NAMALWA (cell line): ENCODE measurements around the gene SORCS2.

Experiments used
- DNase-seq: peaks from one replicate; pipeline ENCODE4 v3.0.0-alpha.2; 2015; ENCODE audit warnings: low spot score

The SORCS2 gene

DNA sequence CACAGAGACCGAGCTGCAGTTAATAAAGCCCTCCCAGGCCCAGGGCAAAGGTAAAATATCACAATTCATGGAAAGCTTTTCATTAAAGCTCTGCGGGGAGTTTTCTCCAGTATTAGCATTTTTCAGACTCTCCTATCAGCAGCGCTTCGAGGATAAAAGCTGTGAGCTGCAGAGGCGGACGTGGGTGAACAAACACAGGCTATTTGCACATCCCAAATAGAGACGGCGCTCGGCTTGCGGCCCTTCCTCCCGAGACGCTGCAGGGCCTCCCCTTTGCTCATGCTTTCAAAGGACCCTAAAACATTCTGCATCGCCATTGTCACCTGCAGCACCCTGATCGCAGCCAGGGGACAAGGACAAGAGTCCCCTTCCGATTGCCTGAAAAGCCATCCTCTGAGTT lies 97.3 kb downstream of the SORCS2 start:
- no peak for DNase-seq

DNA sequence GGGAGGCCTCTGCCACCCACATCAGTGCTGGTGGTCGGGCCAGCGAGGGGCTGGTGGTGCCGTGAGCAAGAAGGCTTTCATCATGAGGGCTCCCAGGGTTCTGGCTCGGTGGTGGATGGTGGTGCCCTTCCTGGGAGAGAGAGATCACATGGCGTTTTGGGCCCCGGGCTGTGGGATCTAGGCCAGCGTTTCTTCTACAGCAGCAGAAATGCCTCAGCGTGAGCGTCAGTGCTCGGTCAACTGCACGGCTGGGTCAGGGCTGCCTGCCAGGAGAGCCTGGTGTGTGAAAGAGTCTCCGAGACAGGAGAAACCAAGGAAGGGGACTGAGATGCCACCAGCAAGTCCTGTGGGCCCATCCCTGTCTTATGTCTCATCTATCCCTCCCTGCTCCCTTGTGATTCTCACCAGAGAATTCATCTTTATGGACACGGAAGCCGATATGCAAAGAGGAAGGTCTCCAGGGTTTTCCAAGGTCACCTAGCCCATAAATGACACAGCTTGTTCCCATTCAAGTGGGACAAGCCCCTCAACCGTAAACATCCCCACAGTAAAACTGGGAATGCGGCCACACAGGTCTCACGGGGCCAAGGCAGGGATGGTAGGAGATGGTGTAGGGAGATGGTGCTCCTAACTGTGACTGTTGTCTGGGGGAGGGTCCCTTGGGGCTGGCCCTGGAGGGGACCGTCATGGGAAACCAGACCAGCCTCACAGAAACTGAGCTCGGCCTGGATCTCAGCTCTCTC lies 99.2 kb downstream of the SORCS2 start:
- no peak for DNase-seq

DNA sequence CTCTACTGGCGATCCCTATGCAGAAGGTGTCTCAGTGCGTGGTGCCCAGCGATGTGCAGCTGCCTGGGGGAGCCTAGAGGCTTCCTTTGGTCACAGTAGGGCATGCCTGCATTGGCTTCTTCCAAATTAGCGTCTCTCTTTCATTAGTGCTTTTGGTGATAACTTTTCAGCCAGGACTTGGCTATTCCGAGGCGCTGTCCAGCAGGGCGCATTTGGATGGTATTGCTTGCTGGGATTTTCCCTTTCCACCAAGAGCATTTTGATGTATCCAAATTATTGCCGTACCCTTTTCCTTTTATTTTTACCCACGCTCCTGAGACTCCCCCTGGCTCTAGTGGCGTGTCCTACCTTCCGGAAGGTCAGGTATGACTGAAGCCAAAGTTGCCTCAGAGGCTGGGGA lies 101.4 kb downstream of the SORCS2 start:
- no peak for DNase-seq

DNA sequence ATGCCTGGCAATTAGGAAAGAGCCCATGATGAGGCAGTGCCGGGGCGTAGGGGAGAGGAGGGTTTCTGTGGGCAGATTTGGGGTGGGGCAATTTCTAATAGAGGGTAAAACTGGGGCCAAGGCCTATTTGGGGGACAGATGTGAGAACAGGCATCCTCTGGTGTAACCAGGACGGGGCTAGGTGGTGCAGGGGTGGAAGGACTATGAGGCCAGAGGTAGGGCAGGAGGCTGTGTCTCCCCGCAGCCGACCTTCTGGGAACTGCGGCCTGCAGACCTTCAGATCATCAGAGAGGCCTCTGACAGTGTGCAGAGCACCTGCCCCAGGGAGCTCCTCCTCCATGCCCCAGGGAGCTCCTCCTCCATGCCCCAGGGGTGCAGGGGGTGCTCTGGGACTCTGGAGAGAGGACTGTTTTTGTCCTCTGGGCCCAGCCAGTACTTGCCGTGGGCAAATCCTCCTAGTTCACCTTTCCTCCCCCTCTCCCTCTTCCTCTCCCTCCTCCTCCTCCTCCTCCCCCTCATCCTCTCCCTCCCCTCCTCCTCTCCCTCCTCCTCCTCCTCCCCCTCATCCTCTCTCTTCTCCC lies 101.9 kb downstream of the SORCS2 start:
- DNase-seq, result peak; percentile 38

DNA sequence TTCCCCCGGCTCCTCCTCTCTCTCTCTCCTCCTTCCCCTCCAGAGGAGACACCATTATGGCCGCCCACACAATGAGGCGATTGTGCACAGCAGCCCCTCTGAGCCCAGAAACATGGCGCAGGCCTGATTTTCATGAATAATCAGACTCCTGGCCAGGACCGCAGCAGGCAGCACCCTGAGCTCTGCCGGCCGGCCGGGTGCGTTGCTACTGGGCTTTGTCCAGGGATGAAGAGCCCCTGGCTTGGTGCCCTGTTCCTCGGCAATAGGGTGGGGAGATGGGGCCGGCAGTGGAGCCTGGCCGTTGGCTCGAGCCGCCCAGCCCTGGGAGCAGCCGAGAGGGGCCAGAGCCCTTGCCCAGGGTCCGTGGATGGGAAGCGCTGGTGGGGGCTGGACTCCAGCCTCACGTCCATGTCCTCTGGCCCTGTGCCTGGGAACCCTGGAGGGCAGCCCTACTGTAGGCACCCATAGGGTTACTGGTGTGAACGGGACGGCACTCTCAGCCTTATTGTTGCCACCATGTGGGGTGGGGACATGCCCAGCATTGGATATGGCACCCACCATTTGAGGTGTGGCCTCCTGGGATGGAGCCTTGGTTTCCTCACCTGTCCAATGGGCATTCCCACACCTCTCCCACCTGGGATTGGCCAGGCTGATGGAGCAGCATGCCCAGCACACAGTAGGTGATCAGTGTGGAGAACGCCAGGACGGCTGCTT lies 103.0 kb downstream of the SORCS2 start:
- no peak for DNase-seq

DNA sequence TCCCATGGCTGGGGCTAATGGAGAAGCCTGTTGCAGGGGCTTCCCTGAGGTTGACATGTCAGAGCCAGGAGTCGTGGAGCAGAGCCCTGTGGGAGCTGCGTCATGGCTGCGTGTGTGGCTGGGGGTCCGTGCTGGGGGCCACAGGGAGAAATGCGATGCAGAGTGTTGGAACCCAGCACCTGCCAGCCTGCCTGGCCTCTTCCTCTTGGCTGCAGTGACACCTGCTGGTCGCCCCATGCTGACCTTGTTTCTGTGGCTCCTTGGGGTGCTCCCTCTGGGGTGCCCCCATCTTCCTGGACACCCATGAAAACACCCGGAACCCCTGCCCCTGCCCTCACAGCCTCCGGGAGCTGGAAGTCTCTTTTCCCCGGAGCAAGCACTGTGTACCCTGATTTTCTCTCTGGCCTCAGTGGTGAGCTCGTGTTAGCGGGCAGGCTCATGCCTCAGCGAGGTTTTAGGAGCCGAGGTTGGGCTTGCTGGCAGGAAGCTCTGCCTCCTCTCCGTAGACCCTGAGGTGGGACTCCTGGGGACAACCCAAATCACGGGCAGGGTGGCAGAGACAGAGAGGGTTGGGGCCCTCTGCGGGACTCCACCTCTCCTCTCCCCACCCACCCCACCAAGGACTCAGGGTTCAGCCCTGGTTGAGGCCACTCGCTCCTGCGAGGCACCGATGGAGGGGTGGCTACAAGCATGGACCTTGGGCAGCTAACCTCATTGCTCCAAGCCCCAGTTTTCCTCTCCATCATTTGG lies 103.7 kb downstream of the SORCS2 start:
- peak; percentile 31 for DNase-seq

DNA sequence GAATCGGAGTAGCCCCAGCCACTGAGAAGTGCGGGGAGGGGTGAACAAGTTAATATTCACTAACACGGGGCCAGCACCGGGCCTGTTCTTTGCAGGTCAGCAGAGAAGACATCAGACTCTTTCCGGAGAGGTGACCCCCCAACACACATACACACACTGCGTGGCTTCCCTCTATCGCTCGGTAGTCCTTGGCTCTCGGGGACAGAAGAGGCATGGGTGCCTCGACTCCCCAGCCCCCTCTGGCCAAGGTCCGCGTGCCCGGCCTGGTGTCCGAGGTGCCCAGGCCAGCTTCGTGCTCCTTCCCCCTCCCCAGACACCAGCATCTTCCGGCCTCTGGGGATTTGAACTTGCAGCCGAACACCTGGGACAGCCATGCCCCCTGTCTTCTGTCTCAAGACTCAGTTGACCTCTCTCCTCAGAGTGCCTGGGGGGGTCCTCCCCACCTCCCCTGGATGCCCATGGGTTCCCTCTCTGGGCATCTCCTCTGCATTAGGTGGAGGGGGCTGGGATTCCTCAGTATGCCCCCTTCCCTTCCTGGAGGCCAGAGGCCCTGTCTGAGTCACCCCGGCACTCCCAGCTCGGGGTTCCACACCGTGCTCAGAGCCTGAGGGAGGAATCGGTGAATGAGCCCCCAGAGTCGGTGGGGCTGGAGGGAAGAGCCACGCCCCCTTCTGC lies 104.5 kb downstream of the SORCS2 start:
- DNase-seq, result no peak

DNA sequence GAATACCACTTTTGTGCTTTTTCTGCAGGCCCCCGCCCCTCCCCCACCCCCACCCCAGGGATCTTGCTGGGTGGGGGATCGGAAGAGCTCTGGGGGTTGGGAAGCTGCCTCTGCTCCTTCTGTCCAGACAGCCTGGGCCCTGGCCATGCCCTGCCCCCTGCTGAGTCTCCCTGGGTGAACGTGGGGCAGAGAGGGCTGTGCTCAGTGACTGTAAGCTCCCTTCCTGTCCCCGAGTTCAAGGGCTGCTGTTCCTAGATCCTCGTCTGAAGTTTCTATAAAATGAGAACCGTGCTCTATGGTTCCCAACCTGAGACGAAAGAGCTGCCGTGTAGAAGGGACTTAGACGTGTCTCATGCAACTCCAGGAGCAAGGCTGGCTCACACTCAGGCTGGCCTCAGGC lies 105.0 kb downstream of the SORCS2 start:
- no peak for DNase-seq

DNA sequence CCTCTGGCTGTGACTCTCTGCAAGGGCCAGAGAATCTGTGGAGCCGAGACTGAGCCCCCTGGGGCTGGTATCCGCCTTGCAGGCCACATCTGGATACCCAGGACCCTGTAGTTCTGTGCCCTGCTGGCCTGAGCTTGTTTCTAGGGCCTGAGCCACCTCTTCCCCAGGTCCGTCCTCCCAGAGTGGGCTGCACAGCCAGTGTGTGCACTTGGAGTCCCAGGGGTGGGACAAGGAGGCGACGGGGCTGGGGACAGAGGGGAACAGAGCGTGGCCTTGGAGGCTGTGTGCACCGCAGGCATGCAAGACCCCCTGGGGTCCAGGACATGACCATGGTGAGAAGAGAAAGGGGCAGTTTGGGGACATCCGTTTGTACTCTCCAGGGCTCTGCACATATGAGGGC lies 105.5 kb downstream of the SORCS2 start:
- DNase-seq, result no peak

DNA sequence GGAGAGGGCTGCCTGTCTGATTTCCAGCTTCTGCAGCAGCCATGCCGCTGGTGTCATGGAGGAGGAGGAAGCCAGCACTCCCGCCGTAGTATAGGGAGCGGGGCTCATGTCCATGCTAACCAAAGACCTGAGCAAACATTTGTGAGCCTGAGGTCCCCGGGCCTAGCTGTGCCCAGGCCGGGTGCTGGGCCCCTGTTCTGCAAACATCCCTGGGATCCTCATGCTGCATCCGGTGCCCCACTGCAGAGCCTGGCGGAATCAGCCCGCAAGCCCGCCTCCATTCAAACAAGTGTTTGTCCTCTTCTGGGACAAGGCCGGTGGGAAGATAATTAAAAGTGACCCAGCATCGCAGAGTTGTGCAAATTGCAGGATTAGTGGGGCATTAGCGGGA lies 106.3 kb downstream of the SORCS2 start:
- DNase-seq, result no peak

DNA sequence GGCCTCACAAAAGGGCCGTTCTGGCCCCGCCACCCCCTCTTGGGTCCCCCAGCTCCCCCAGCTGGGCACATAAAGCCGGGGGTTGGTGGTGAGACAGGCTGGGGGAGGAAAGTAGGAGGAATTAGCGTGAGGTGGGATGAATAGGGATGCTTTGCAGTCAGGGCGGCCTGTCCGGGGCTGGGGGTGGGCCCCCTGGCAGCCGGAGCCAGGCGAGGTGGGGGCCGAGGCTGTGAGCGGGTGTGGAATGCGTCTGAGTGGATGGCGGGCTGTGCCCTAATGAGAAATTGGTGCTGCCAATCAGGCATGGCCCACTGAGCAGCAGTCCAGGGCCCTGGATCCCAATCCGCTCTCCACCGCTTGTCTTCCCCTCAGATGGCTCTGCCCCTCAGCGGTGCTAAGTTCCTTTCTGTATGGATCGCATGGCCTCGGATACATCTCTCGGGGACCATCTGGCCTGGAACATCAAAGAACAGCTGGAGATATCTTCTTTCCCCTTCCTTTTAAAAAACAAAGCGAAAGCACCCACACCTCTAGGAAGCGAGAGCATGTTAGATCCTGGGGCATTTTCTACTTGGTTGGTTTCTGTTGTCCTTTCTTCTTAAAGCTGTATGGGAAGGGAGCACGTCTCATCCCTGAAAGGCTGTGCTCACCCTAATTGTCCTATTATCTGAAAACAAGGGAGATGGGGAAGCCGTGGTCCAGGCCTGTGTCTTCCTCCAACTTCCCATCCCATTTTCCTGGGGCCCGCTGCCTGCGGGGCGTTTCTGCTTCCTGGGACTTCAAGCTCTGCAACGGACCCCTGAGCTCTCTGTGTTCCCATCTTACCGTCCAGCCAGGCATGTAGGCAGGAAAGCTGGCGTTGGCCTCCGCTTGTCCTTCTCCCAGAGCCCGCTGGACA lies 106.9 kb downstream of the SORCS2 start:
- DNase-seq, result no peak

DNA sequence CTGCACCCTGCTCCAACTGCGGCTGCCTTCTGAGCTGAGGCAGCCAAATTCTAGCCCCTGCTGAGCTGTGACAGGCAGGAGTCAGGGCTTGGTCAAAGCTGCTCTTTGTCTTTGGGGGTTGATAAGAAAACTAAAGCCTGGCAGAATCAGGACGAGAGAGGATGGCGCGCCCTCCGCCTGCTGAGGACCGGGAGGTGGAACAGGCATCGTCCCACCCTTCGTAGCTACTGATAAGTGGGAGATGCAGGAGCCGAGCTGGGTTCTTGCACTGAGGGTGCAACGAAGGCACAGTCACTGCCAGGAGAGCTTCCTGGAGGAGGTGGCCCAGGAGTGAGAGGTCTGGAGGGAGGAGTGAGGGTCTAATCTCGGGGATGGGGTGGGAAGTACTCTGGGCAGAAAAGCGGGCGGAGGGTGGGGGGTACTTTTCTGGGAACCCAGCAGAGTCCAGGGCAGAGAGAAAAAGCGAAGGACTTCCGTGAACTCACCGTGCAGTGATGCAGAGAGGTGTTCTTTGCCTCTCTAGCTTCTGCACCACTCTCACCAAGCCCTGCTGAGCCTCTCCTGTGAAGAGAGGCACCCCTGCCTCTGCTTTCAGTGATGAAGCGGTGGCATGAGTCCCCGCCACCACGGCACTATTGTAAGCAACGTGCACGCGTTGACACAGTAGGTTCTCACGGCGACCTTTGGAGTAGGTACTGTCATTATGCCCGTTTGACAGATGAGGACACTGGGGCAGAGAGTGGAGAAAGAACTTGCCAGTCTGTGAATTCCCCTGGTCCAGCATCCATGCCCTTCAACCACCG lies 107.8 kb downstream of the SORCS2 start:
- no peak for DNase-seq

DNA sequence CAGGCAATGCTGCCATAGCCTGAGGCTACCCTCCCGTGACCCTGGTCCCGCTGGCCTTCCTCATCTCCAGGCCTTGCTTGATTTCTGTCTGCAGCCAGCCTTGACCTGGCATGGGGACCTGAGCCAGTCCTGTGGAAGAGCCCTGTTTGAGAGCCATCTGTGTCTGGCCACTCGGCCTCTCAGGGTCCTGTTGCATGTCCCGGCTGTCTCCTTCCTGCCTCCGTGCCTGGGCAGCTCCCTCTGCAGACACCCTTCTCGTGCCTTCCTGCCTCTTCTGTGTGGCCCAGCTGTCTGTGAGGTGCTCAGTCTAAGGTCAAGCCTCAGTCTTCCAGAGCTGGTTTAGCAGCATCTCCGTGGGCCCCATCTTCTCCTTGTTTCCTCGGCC lies 108.4 kb downstream of the SORCS2 start:
- DNase-seq, result no peak

DNA sequence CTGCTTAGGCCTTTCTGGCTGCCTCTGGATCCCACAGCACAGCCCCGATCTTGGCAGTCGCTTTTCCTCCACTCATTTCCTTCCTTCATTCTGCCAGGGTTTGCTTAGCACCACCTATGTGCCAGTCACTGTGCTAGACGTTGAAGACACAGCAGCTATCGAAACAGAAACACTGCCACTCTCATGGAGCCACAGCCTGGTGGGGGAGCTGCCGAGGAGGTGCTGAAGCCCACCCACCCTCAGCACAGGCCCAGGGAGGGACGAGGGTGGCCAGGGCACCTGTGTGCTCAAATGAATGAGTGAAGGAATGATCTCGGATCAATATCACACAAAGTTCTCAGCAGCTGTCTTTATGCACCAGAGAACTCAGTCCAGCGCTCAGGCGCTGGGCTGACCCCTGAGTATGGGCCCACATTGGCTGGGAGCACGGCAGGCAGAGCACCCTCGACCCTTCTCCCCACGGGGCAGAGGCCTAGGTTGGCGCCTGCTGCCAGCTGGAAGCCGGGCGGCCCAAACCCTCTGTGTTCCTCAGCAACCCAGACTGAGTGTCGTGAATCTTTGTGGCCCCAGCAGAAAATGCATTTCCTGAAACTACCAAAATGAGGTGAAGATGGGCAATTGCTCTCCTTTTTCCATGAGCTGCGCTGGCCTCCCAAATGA lies 108.9 kb downstream of the SORCS2 start:
- no peak for DNase-seq

DNA sequence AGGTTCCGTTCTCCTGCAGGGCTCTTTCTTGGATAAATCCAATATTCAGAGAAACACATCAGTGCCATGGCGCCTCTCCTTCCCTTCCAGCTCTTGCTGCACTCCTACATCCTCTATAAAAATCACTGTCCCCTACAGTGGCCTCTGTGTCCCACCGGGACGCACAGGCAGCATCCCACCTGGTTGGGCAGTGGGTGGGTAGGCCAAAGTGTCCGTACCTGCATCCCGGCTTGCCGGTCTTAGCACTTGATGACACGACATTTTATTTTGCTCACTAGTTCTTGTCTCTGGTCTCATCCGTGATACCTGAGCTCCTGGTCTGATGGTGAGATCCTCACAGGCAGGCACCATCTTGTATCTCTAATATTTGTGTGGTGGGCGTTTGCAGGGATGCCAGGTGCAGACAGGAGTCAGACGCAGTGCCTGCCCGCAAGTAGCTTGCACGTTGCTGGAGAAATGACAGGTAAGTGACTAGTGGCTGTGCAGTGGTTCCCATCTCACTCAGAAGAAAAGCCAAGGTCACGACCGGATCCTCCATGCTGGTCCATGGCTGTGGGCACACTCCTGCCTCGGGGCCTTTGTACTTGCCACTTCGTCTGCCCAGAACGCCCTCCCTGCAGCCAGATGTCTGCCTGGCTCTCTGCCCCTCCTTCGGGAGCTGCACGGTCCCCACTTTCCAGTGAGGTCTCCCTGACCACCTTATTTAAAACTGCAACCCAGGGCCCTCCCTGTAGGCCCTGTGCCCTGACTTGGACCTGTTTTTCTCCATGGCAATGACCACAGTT lies 109.7 kb downstream of the SORCS2 start:
- no peak for DNase-seq

DNA sequence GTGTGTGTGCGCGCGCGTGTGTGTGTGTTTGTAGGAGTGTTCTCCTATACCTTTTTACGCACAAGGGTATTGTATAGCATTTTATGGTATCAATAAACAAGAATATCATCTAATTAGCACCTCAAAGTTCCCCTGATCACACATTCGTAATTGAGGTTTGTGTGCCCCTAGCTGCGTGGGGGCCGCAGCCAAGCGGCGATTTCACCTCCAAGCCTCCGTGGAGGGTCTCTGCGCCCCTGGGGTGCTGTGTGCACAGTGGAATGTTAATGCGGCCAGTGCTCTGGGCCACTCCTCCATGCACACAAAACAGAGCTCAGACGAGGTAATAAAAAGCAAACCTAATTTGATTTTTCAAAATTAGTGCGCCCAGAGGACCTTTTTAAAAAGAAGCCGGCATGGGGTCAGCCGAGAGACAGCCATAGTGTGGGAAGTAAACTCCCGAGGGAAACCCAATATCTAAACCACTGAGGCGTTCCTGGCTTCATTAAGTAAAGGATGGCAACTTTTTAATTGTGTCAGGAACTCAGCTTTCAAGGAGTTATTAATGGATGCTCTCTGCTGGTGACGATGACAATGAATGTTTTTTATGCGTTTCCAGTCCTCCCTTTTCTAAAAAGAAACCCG lies 110.6 kb downstream of the SORCS2 start:
- DNase-seq, result no peak

DNA sequence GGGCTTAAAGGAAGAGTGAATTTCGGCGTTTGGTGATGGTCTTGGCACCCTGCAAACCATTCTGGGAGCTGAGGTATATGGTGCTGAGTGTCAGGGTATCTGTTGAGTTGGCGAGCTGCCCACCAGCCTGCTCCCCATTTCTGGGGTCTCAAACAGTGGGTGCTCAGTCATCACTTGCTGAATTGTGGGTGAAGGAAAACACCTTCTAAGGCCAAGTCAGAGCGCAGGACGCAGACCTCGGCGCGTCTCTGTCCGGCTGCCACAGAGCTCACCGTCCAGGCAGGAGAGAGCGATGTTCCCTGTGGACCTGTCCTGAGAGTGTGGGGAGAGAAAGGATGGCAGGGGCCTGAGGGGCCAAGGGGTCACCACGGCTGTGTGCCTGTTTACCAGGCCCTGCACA lies 111.2 kb downstream of the SORCS2 start:
- DNase-seq, result no peak

DNA sequence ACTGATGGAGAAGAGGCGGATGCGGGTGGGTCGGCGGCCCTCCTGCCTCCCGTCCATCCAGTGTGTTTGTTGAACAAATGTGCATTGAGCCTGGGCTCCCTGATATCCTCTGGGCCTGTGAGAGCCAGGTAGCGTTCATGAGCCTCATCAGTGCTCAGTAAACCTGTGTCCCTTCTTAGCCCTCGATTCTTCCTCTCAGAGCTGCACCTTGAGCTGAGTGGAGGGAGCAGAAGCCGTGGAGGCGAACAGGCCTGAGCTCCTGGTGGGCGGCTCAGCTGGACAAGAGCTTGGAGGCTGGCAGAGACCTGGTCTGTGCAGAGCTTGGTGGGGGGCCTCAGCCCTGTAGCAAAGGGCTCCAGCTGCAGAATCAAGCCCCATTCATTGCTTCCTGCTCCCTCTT lies 112.1 kb downstream of the SORCS2 start:
- DNase-seq, result no peak
